Smooth muscle cell of the coronary artery (primary cell): ENCODE measurements around the gene SLC6A4. TPM values are rescaled to one million over a fixed set of nuclear protein-coding genes. Genes with fewer than 3 reads are reported as not detected.

Experiments
- total RNA-seq: library from RNA; depleted of rRNA; stranded (reverse); fragments of >200 nt; gene quantifications from 2 replicates; pipeline ENCODE4 v1.2.3, GENCODE V29; 2014; ENCODE audit warnings: low replicate concordance

Gene SLC6A4
- total RNA-seq, result 0.90 TPM in 1 of 2 replicates, not detected in the other

GRCh38 chr17:30235386-30236296 lies at the start of gene SLC6A4:
SLC6A4 (minus strand) TSS chr17:30235697; CDS start chr17:30221958, 13,739 bp downstream.

Other genes starting within 250 kb of the SLC6A4 start
- gene NSRP1, start 118.9 kb downstream of the SLC6A4 start, total RNA-seq, result 7.1 and 8.5 TPM in 2 replicates
- 28.5 and 41.8 TPM in 2 replicates for gene BLMH, start 56.2 kb upstream of the SLC6A4 start, total RNA-seq
- not detected in 2 replicates for gene TMIGD1, start 98.4 kb upstream of the SLC6A4 start, total RNA-seq
- 63.4 and 105 TPM in 2 replicates for gene CPD, start 143.2 kb upstream of the SLC6A4 start, total RNA-seq
- 28.0 and 47.6 TPM in 2 replicates for gene GOSR1, start 241.7 kb upstream of the SLC6A4 start, total RNA-seq